ENCODE results near the gene ABR. TPM values are rescaled to one million over a fixed set of nuclear protein-coding genes. Genes with fewer than 3 reads are reported as not detected.
A peak's percentile ranks its signal among the peaks of the same experiment; 100 is the strongest.

Gene ABR
- polyA plus RNA-seq, 3 donors, result 19.8 to 160 (median 26.0) TPM

DNA sequence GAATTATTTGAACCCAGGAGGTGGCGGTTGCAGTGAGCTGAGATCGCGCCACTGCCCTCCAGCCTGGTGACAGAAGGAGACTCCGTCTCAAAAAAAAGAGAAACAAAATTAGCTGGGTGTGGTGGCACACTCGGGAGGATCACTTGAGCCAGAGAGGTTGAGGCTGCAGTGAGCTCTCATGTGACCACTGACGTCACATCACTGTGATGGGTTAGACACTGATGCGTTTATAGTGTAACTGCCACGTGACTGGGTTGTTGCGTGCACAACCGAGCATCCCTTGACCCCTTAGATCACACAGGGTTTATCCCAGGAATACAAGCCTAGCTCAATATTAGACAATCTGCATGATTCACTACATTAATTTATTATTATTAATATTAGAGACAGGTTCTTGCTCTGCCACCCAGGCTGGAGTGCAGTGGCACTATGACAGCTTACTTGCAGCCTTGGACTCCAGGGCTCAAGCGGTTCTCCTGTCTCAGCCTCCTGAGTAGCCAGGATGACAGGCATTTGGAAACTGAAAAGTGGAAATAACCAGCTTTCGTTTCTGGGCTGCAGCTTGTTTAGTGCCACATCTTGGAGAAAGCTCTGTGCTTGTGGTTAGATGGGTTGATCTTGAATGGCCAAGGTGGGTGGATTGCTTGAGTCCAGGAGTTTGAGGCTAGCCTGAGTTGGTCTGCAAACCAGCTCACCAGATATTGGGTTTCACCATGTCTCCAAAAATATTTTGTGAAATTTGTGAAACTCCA, 26.4 kb upstream of the ABR start:
- peak overlapping the region; percentile 57 to 76 for H3K4me3 Mint-ChIP-seq
- intact Hi-C loops (cut with micrococcal nuclease), result loop anchor here in 1 of 2 donors (2.0 to 10.0 kb wide), 2 partner anchors 23 to 439 kb away; partner anchors contain the start of genes RILP and SCARF1
- H3K27ac ChIP-seq (ENCODE audit: low read depth in 1 of 2, low read length in 2 of 2), result peak overlapping the region; percentile 83 to 89
- peak; percentile 87 to 96 (median 96) for DNase-seq
- peaks cover 0 to 1% (median 0%) of the 10 kb centered on the region in 3 donors for H3K27me3 Mint-ChIP-seq (ENCODE audit: low read depth in 3 of 3)
- peaks cover 0 to 3% (median 0%) of the 10 kb centered on the region in 7 donors for H3K9me3 Mint-ChIP-seq
- H3K36me3 Mint-ChIP-seq, result peaks cover 10 to 14% of the 10 kb centered on the region in 2 donors
- H3K9ac ChIP-seq (ENCODE audit: insufficient read depth, low read length, poor library complexity, severe bottlenecking), result peak overlapping the region; percentile 36
- H2AFZ ChIP-seq (ENCODE audit: insufficient read depth, low read depth, low read length, poor library complexity, severe bottlenecking), result no peak overlapping the region
- H4K20me1 ChIP-seq (ENCODE audit: insufficient read depth, low read length), result peaks cover 32% of the 10 kb centered on the region
- H3K4me1 Mint-ChIP-seq, result peaks cover 72% of the 10 kb centered on the region
- TF ChIP-seq, protein P1, sequence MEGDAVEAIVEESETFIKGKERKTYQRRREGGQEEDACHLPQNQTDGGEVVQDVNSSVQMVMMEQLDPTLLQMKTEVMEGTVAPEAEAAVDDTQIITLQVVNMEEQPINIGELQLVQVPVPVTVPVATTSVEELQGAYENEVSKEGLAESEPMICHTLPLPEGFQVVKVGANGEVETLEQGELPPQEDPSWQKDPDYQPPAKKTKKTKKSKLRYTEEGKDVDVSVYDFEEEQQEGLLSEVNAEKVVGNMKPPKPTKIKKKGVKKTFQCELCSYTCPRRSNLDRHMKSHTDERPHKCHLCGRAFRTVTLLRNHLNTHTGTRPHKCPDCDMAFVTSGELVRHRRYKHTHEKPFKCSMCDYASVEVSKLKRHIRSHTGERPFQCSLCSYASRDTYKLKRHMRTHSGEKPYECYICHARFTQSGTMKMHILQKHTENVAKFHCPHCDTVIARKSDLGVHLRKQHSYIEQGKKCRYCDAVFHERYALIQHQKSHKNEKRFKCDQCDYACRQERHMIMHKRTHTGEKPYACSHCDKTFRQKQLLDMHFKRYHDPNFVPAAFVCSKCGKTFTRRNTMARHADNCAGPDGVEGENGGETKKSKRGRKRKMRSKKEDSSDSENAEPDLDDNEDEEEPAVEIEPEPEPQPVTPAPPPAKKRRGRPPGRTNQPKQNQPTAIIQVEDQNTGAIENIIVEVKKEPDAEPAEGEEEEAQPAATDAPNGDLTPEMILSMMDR (IDR thresholded peaks at IDR 0.05), result no peak
- peak overlapping the region; percentile 34 for H3K4me2 ChIP-seq (replicated peaks; ENCODE audit: extremely low read depth, low read length, poor library complexity, severe bottlenecking)
- H3K36me3 ChIP-seq (replicated peaks in 1 of 2; ENCODE audit: control insufficient read depth in 1 of 2, insufficient read depth in 2 of 2, low read length in 2 of 2), result no peaks in the 10 kb centered on the region
- H3K27ac Mint-ChIP-seq, result peak overlapping the region; percentile 91 to 98 (median 97)
- peaks cover 80% of the 10 kb centered on the region for H3K79me2 ChIP-seq (ENCODE audit: insufficient read depth, low read length)
- WGBS (ENCODE audit: insufficient coverage), result 26% methylated on average over 7 of the region's 12 CpGs
- H3K27me3 ChIP-seq (ENCODE audit: control insufficient read depth in 2 of 2, insufficient read depth in 2 of 2, low read length in 2 of 2), result no peaks in the 10 kb centered on the region
- peaks cover 60 to 76% of the 10 kb centered on the region in 2 donors for H3K4me1 ChIP-seq (ENCODE audit: control insufficient read depth in 1 of 2, insufficient read depth in 2 of 2, low read length in 2 of 2)
- peak overlapping the region in 2 of 3 experiments; percentile 23 to 34 for H3K4me3 ChIP-seq (replicated peaks in 1 of 3; ENCODE audit: low read depth in 2 of 3, low read length in 3 of 3)
- no peaks in the 10 kb centered on the region for H3K9me3 ChIP-seq (replicated peaks in 1 of 2; ENCODE audit: control insufficient read depth in 1 of 2, insufficient read depth in 1 of 2, low read length in 2 of 2)

DNA sequence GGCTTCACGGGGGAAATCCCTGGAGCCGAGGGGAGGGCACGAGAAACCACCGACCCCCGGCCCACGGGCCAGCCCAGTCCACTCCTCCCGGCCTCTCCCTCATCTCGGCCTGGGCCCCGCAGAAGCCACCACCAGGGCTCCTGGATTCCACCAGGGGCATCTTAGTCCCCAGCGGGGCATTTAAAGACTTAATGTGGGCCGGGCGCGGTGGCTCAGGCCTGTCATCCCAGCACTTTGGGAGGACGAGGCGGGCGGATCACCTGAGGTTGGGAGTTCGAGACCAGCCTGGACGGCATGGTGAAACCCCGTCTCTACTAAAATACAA, 24.1 kb upstream of the ABR start:
- Histone ChIP-seq H3K4me2 (replicated peaks; ENCODE audit: extremely low read depth, low read length, poor library complexity, severe bottlenecking) (peak overlapping the region; percentile 92), H3K4me3 (replicated peaks in 1 of 3; ENCODE audit: low read depth in 2 of 3, low read length in 3 of 3) (peak overlapping the region; percentile 45 to 79 (median 48)), H3K36me3 (replicated peaks in 1 of 2; ENCODE audit: control insufficient read depth in 1 of 2, insufficient read depth in 2 of 2, low read length in 2 of 2) (no peaks in the 10 kb centered on the region), H2AFZ (ENCODE audit: insufficient read depth, low read depth, low read length, poor library complexity, severe bottlenecking) (no peak overlapping the region), H3K4me1 (ENCODE audit: control insufficient read depth in 1 of 2, insufficient read depth in 2 of 2, low read length in 2 of 2) (peaks cover 77 to 97% of the 10 kb centered on the region in 2 donors), H3K9me3 (replicated peaks in 1 of 2; ENCODE audit: control insufficient read depth in 1 of 2, insufficient read depth in 1 of 2, low read length in 2 of 2) (no peaks in the 10 kb centered on the region), H3K9ac (ENCODE audit: insufficient read depth, low read length, poor library complexity, severe bottlenecking) (peak overlapping the region; percentile 74), H3K79me2 (ENCODE audit: insufficient read depth, low read length) (peaks cover 77% of the 10 kb centered on the region), H4K20me1 (ENCODE audit: insufficient read depth, low read length) (peaks cover 53% of the 10 kb centered on the region), H3K27me3 (ENCODE audit: control insufficient read depth in 2 of 2, insufficient read depth in 2 of 2, low read length in 2 of 2) (no peaks in the 10 kb centered on the region), H3K27ac (ENCODE audit: low read depth in 1 of 2, low read length in 2 of 2) (peak overlapping the region; percentile 43 to 81)
- 50% methylated on average over 13 of the region's 19 CpGs for WGBS (ENCODE audit: insufficient coverage)
- intact Hi-C loops (cut with micrococcal nuclease), result loop anchor here in 1 of 2 donors (5.0 to 10.0 kb wide), 2 partner anchors 222 to 441 kb away; partner anchors contain the start of genes RILP and SCARF1
- Mint-ChIP-seq H3K4me3 (peak overlapping the region; percentile 77 to 84), H3K4me1 (peaks cover 81% of the 10 kb centered on the region), H3K36me3 (peaks cover 3 to 6% of the 10 kb centered on the region in 2 donors), H3K27me3 (ENCODE audit: low read depth in 3 of 3) (peaks cover 0 to 1% (median 0%) of the 10 kb centered on the region in 3 donors), H3K9me3 (peaks cover 0 to 3% (median 0%) of the 10 kb centered on the region in 7 donors), H3K27ac (peak overlapping the region in 5 of 7 donors; percentile 24 to 76 (median 69))
- TF ChIP-seq, protein P1 (IDR thresholded peaks at IDR 0.05), result no peak
- DNase-seq, result no peak
